ELF-1 (cell line): ENCODE results near the gene CD164L2.

ENCODE experiments used
- DNase-seq: peaks from one replicate; pipeline ENCODE4 v3.0.0-alpha.2; 2016; ENCODE audit warnings: low read depth, low spot score

The CD164L2 gene

GRCh38 chr1:27363766-27364695 lies 19.1 kb downstream of the CD164L2 start:
- DNase-seq = peak; percentile 83

DNA sequence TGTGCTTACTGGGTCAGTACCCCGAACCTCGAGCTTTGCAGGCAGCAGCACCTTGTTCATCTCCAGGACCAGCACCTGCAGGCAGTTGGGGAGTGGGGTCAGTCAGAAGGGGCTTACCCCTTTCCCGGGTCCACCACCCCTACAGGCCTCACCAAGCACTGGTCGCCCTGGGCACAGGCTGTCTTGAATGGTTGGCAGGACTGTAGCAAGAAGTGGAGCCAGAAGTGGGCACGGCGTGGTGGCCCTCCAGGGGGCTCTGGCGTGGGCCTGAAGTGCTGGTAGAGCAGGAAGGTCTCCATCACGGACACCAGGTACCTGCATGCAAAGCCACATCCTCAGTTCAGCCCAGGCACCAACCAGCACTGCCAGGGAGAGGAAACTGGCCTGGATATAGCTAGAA lies 21.6 kb downstream of the CD164L2 start:
- no peak for DNase-seq

GRCh38 chr1:27361044-27361402 lies 22.1 kb downstream of the CD164L2 start:
- DNase-seq = no peak

DNA sequence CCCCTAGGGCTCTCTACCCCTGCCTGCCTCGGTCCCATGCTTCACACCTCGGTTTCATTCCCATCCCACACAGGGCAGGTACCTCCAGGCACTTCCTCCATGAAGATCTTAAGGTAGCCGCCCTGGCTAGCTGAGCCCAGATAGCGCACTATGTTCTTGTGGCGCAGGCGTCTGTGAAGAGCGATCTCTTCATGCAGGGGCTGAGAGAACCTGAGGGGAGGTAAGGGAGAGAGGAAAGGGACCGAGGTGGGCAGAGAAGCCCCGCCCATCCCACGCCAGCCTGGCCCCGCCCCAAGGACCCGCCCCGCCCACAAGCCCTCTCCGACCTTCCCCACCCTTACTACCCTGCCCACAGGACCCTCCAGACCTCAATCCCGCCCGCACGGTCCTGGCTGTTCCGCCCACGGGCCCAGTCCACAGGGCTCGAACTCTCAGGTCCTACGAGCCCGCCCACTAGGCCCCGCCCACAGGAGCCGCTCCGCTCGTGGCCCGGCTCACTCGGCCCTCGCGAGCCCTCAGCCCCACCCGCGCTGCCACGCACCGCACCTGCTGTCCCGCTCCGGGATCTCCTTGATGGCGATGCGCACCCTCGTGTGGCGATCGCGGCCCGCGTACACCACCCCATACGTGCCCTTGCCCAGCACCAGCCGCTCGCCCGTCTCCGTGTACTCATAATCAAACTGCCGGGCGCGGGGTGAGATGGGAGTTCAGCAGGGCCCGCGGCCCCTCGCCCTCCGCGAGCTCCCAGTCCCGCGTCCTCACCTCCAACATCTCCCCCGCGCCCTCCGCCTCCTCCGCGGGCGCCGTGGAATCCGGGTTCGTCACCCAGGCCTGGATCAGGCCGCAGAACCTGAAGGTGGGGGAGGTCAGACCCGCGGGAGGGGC lies 22.7 kb downstream of the CD164L2 start:
- no peak for DNase-seq

DNA sequence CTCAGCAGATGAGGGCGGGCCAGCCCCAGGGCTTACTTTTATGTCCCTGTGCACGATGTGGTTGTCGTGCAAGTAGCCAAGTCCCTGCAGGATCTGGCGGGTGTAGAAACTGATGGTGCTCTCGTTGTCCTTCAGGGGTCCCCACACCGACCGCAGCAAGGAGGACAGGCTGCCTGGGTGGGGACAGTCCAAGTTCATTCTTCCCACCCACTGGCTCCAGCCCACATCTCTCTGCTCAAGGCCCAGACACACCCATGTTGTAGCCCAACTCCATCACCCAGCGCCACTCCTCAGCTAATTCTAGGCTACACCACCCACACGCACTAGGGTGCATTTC lies 23.3 kb downstream of the CD164L2 start:
- peak; percentile 47 for DNase-seq

GRCh38 chr1:27358928-27359313 lies 24.2 kb downstream of the CD164L2 start:
- no peak for DNase-seq

GRCh38 chr1:27358038-27358927 lies 24.9 kb downstream of the CD164L2 start:
- DNase-seq = no peak

DNA sequence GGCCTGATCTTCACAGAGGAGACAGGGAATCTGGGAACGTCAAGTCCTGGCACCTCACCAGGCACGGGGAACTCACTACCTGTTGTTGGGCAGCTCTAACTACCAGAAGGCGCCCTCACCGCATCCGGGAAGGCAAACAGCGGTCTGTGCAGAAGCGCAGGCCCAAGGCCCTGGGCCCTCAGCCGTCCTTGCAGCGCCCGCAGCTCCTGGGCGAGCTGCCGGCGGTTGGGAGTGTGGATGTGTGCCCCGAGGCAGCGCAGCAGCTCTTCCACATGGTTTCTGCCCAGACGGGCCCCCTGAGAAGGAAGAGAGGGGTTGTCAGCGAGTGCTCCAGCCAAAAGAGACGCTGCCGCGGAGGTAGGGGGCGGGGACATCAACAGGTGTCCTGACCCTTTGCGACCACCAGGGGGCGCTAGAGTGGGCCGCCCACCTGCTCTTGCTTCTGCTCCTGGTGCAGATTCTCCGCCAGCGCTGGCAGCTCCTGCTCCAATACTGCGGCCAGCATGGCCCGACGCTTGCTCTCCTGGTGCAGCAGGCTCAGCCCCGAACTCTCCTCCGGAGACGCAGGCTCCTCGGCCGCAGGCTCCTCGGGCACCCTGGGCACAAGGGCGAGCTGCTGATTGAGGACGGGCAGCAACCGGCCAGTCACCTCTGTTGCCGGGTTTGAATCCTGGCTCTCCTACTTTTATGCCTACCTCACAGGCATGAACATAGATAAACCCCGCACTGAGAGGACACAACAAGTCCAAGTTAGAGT lies 25.7 kb downstream of the CD164L2 start:
- DNase-seq = peak; percentile 97

DNA sequence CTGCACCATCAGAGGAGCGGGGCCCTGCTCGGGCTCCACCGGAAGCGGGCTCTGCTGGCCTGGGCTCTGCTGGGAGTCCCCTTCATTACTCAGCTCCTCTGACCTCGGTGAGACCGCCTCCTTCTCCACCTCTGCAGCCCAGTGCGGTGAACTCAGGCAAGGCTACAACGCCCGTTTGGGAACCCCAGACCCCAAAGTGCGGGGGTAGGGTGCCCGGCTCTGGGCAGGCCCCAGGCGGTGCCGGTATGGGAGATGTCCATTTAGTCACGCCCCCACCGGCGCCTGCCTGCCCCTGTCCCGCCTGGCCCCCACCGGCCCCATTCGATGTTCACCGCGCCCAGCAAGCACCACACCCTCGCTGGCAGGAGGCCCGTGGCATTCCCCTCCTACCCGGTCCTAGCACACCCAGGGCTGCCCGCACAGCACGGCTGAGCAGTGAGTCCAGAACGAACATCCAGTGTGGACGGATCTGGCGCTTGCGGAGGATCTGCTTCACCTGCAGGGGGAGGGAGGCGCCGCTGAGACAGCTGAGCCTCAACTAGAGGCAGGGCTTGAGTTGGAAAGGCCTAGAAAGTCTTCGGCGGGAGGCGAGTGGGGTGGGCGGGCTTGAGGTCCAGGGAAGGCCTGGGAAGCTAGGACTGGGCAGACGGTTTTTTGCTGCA lies 26.4 kb downstream of the CD164L2 start:
- DNase-seq = peak; percentile 53

- no peak for DNase-seq
Observed at GRCh38 chr1:27356277-27356618, 26.9 kb downstream of the CD164L2 start.

- no peak for DNase-seq
Observed at GRCh38 chr1:27355683-27356082, 27.4 kb downstream of the CD164L2 start.

DNA sequence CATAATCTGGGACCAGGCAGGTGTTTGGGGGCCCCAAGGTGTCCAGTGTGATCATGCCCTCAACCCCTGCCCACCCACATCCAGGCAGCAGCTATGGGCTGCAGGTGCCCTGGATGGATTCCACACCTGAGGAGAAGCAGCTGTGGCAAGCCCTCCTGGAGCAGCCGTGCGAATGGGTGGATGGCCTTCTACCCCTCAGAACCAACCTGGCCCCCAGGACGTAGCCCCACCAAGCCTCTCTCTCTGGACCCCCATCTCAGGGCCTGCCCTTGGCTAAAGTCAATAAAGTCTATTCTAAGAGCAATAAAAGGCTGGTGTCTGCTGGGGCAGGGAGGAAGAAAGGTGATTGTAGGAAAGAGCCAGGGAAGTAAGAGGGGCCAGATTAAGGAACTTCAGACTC lies 29.5 kb downstream of the CD164L2 start:
- no peak for DNase-seq

- no peak for DNase-seq
Observed at GRCh38 chr1:27353166-27353565, 30.0 kb downstream of the CD164L2 start.

- DNase-seq = no peak
Observed at GRCh38 chr1:27351541-27352107, 31.5 kb downstream of the CD164L2 start.

- DNase-seq = peak; percentile 96
Observed at GRCh38 chr1:27350663-27351540, 32.2 kb downstream of the CD164L2 start.

GRCh38 chr1:27349784-27350662 lies 33.1 kb downstream of the CD164L2 start:
- peak; percentile 85 for DNase-seq

- peak; percentile 83 for DNase-seq
Observed at GRCh38 chr1:27348861-27349783, 34.0 kb downstream of the CD164L2 start.
